ENCODE measurements around the gene PSEN2.

DNA sequence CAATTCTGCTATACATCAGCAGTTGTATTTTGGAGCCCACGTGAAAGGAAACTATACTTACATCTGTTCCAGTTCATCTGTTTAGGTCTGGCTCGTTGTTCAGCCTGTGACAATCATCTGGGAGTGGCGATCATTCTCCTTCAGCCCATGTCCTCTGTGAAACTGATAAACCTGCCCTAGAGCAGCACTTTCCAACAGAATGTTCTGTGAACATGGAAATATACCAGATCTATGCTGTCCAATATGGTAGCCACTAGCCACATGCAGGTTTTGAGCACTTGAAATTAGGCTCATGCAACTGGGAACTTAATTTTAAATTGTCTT lies 45.2 kb downstream of the PSEN2 start:
- no peak for TF ChIP-seq POLR2A (IDR thresholded peaks at IDR 0.05; ENCODE audit: low read length)
- no peak for TF ChIP-seq GATA1 (IDR thresholded peaks at IDR 0.05; ENCODE audit: low read depth, low read length)

All from erythroblast (primary cell).